ENCODE results near the gene TMEM242.

DNA sequence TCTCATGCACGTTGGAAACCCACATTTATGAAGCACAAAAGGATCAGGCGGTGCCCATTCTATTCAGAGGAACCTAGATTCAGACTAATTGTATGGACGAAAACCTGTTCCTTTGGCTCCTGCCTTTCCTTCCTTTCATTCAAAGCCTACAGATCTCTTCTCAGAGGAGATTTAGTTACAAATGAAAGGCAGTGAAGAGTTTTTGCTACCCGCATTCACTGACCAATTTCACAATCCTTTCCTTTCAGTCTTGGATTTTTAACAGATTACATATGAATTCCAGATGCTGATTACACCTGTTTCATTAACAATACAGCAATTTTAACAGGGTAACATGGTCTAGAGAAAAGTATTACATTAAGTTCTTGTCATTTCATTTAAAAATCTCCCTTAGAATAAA is 32.0 kb downstream of the TMEM242 start:
- TF ChIP-seq, protein P1, sequence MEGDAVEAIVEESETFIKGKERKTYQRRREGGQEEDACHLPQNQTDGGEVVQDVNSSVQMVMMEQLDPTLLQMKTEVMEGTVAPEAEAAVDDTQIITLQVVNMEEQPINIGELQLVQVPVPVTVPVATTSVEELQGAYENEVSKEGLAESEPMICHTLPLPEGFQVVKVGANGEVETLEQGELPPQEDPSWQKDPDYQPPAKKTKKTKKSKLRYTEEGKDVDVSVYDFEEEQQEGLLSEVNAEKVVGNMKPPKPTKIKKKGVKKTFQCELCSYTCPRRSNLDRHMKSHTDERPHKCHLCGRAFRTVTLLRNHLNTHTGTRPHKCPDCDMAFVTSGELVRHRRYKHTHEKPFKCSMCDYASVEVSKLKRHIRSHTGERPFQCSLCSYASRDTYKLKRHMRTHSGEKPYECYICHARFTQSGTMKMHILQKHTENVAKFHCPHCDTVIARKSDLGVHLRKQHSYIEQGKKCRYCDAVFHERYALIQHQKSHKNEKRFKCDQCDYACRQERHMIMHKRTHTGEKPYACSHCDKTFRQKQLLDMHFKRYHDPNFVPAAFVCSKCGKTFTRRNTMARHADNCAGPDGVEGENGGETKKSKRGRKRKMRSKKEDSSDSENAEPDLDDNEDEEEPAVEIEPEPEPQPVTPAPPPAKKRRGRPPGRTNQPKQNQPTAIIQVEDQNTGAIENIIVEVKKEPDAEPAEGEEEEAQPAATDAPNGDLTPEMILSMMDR (IDR thresholded peaks at IDR 0.05; ENCODE audit: extremely low read depth in 1 of 2, insufficient read depth in 1 of 2, low read depth in 1 of 2, low read length in 2 of 2) = no peak
- no peak for TF ChIP-seq EZH2 (IDR thresholded peaks at IDR 0.05; ENCODE audit: borderline replicate concordance, low read depth, low read length, severe bottlenecking)

Data from endothelial cell of umbilical vein (primary cell).